Stimulated activated CD4-positive, alpha-beta T cell treated with anti-CD3 and anti-CD28 coated beads, Interleukin-15, amount 100 ng/mL, for 24 hours (primary cell): Measurements from ENCODE around the gene TMEM222.

Experiments
- DNase-seq: peaks from one replicate; pipeline ENCODE4 v3.0.0-alpha.2; 2020

Gene TMEM222

GRCh38 chr1:27306892-27307761, 14.8 kb upstream of the TMEM222 start:
- DNase-seq = no peak

- no peak for DNase-seq
These were observed 13.9 kb upstream of the TMEM222 start for GRCh38 chr1:27307874-27308598.

GRCh38 chr1:27314169-27314568, 7.8 kb upstream of the TMEM222 start:
- no peak for DNase-seq

- no peak for DNase-seq
These were observed 7.2 kb upstream of the TMEM222 start for GRCh38 chr1:27314737-27315136.

GRCh38 chr1:27316860-27317259, 5.1 kb upstream of the TMEM222 start:
- no peak for DNase-seq

GRCh38 chr1:27318136-27318535, 3.8 kb upstream of the TMEM222 start:
- no peak for DNase-seq

DNA sequence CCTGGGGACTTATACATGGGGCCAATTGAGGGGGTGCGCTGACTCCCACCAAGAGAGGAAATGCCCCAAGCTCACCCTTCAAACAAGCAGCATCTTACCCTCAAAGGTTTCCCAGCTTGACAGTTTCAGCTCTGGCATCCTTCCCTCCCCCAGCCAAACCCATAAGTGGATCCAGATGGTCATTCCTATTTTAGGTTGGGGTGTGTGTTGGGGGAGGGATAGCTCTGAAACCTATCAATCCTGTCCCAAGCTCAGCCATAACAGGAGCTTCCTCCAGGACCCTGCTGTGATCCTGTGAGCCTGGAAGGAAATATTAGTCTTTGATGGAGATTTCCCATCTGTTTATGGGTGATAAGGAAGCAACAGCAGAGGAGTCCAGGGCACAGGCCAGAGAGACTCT, 3.4 kb upstream of the TMEM222 start:
- no peak for DNase-seq

- no peak for DNase-seq
These were observed 742 bp downstream of the TMEM222 start for GRCh38 chr1:27322569-27323240.

- no peak for DNase-seq
These were observed 3.3 kb downstream of the TMEM222 start for GRCh38 chr1:27325286-27325685.

- DNase-seq = no peak
These were observed 6.0 kb downstream of the TMEM222 start for GRCh38 chr1:27327964-27328363.

DNA sequence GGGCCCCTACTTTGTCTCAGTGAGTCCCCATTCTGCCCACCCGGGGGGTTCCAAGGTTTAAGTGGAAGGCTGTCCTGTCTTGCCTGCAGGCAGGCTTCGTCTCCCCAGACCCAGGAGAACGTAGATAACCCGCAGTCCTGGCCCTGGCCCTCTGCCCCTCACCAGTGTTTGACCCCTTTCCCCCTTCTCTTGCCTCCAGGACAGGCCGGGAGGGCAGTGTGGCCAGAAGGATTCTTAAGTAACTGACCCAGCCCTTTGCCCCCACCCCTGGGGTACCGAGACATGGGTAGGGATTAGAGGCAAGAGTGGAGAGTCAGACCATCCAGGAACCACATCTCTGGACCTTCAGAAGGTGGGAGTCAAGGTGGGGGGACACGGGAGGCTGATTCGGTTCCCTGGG, 8.8 kb downstream of the TMEM222 start:
- DNase-seq = no peak

DNA sequence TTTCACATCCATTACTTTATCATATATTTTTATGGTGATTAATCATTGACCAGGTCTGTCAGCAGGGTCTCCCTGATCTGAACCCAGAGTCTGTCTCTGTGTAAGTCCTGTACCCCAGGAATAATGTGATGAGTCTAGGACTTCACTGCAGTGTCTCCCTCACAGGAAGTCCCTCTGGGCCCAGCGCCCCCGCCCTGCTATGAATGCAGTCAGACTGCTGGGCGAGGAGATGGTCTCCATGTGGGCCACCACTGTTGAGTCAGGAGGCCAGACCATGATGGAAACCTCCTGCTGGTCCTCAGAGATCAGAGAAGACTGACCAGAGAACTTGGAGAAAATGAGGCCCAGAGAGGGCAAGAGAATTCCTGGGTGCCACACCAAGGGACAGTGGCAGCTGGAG, 9.5 kb downstream of the TMEM222 start:
- no peak for DNase-seq

DNA sequence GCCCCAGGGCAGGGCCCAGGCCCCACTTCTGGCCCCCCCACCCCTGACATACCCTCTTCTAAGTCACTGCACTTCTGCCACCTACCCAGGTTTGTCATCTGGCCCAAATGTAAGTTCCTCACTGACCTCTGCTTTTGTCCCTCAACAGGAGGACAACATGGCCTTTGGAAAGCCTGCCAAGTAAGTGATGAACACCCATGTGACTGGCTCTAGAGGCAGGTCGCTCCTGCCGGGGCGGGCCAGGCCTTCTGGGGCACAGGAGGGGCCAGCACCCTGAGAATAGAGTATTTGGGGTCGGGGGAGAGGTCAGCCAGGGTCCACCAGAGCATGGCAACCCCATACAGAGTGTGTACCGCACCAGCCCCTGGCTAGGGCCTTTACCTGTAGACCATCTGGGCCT, 10.0 kb downstream of the TMEM222 start:
- no peak for DNase-seq

DNA sequence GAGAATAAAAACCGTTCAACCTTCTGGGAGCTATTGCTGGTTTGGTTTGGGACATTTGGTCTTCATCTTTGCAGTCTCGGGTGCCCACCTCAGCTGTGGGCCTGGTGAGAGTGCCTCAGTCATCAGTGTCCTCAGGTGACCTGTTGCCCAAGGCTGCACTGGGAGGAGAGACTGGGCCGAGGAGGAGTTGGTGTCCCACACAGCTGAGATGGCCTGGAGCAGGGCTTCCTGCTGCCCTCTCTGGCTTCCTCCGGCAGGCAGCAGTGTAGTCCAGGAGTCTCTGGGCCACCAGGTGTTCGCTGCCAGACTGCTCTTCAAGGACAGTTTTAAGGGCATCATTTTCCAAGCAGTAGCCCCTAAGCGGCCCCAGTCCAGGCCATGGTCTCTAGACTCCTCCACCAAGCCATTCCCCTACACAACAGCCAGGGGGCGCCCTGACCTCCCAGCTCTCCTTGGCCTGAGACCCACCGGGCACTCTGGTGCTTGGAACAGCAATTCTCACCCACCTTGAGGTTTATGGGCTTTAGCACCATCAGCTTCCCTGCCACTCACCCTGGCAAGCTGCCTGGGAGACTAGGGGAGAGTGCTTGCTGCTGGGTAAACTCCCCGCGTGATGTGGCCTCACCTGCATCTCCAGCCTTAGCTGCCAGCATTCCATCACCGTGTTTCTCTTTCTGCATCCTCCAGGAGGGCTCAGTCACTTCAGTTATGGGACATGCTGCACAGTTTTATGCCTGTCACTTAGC, 10.7 kb downstream of the TMEM222 start:
- DNase-seq = peak; percentile 65

DNA sequence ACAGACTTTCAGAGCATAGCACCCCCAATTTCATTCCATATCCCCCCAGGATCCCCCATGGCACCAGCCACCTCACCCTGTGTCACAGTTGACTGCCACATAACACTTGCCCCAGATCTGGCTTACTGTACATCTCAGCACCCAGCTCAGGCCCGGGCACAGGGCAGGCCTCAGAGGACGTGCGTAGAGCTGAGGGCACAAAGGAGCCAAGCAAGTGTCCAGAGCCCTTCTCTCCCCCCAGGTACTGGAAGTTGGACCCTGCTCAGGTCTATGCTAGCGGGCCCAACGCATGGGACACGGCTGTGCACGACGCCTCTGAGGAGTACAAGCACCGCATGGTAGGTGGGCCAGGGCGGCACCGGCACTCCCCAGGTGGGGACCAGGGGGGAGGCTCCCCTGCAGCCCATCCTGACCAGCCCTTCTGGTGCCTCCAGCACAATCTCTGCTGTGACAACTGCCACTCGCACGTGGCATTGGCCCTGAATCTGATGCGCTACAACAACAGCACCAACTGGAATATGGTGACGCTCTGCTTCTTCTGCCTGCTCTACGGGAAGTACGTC, 11.8 kb downstream of the TMEM222 start:
- DNase-seq = no peak

DNA sequence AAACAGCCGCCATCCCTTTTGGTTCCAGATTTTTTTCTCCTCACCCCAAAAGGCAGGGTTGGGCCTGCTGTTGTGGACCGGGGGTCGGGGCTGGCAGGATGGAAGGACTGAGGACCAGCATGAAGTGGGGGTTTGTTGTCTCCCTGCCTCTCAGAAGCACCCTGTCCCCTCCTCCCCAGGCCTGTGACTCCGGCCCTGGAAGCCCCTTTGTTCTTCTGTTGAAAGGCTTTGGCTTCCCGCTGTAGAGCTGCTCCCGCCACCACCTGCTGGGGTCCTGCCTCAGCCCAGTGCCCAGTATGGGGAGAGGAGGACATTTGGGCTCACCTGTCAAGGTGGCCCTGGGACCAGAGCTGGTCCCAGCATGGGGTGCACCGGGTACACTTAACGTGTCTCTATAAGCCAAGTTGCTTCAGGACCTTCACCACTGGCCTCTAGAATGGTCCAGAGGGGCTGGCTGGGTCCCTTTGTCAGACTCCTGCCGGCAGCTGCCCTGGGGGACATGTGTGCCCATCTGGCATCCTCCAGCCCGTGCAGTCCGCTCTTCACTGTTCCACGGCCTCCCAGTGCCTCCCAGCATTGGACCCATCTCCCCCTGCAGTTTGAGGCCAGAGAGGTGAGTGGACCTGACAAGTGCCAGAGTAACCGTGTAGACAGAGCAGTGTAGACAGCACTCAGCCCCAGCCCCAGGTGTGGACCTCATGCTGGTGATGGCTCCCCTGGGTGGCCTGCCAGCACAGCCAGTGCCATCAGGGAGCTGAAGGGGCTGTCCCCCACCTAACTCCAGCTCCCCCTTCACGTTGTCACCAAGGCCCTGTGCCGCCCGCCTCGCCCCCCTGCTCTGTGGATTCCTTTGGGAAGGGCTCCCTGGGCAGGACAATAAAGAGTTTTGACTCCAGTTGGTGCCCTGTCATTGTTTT, 13.8 kb downstream of the TMEM222 start:
- DNase-seq = no peak

GRCh38 chr1:27336756-27337155, 14.8 kb downstream of the TMEM222 start:
- DNase-seq = no peak

GRCh38 chr1:27338751-27339150, 16.8 kb downstream of the TMEM222 start:
- DNase-seq = no peak

DNA sequence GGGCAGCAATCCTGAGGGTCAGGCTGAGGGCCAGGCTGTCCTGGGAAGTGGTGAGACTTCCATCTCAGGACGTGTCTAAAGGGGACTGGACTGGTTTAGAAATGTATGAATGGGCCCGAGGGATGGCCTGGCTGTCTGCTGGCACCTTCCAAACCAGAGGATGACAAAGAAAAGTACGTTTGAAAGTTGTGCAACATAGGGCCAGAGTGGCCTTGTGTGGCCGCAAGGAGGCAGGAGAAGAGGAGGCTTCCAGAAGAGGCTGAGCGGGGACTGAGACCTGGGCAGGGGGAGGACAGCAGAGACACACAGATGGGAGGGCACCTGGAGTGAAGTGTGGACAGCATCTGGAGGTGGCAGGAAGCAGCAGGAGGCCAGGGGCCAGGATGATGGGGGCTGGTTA, 17.2 kb downstream of the TMEM222 start:
- DNase-seq = no peak

- peak; percentile 75 for DNase-seq
These were observed 19.7 kb downstream of the TMEM222 start, which contains the start of gene SYTL1 for GRCh38 chr1:27341525-27342252. Gene SYTL1, plus strand, starts transcription at chr1:27342022. Its CDS starts 3,313 bp downstream, at chr1:27345335.

GRCh38 chr1:27342391-27342777, 20.4 kb downstream of the TMEM222 start:
- peak; percentile 56 for DNase-seq
